ENCODE data around the gene MAT2A. TPM values are rescaled to one million over a fixed set of nuclear protein-coding genes. Genes with fewer than 3 reads are reported as not detected.

MAT2A gene
- total and polyA plus RNA-seq, 9 of the 15 experiments (the other 6 are each of a cell fraction or from before 2014, with no cell fraction given), result 130 to 1,027 (median 240) TPM

DNA sequence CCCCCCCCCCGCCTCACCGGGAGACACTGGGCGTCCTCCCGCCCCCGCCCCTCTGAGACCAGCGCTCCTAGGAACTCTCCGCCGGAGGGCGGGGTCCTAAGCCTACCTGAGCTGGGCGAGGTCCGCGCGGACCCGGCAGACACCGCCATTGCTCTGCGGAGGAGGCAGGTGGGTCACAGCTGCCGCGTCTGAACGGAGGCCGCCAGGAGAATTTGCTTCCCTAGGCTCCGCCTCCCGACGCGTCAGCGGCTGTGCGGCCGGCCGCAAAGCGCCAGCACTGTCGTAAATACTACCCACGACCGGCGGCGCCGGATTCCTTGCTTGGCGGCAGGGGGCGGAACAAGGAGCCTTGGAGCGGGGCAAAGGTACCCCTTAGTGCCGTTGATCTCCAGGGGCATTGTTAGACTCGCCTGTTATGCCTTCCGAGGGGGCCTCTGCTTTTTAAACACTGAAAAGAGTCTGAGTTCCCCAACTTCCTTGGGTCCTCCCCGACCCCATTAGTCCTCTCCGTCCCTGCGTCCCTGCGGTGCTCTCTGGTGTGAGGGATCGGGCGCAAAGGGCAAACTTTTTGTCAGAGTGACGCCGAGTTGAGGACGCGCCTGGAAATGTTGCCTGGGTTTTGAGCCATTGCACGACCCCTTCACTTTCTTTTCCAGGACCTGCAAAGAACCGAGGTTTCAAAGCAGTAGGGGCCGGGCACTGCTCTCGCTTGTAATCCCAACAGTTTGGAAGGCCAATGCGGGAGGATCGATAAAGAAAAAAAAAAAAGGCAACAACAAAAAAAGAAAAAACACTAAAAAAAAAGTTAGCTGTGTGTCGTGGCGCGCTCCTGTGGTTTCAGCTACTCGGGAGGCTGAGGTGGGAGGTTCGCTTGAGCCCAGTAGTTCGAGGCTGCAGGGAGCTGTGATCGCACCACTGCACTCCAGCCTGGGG lies 22.6 kb downstream of the MAT2A start, which contains the start of gene GGCX (continued):
- TF ChIP-seq, protein P1, sequence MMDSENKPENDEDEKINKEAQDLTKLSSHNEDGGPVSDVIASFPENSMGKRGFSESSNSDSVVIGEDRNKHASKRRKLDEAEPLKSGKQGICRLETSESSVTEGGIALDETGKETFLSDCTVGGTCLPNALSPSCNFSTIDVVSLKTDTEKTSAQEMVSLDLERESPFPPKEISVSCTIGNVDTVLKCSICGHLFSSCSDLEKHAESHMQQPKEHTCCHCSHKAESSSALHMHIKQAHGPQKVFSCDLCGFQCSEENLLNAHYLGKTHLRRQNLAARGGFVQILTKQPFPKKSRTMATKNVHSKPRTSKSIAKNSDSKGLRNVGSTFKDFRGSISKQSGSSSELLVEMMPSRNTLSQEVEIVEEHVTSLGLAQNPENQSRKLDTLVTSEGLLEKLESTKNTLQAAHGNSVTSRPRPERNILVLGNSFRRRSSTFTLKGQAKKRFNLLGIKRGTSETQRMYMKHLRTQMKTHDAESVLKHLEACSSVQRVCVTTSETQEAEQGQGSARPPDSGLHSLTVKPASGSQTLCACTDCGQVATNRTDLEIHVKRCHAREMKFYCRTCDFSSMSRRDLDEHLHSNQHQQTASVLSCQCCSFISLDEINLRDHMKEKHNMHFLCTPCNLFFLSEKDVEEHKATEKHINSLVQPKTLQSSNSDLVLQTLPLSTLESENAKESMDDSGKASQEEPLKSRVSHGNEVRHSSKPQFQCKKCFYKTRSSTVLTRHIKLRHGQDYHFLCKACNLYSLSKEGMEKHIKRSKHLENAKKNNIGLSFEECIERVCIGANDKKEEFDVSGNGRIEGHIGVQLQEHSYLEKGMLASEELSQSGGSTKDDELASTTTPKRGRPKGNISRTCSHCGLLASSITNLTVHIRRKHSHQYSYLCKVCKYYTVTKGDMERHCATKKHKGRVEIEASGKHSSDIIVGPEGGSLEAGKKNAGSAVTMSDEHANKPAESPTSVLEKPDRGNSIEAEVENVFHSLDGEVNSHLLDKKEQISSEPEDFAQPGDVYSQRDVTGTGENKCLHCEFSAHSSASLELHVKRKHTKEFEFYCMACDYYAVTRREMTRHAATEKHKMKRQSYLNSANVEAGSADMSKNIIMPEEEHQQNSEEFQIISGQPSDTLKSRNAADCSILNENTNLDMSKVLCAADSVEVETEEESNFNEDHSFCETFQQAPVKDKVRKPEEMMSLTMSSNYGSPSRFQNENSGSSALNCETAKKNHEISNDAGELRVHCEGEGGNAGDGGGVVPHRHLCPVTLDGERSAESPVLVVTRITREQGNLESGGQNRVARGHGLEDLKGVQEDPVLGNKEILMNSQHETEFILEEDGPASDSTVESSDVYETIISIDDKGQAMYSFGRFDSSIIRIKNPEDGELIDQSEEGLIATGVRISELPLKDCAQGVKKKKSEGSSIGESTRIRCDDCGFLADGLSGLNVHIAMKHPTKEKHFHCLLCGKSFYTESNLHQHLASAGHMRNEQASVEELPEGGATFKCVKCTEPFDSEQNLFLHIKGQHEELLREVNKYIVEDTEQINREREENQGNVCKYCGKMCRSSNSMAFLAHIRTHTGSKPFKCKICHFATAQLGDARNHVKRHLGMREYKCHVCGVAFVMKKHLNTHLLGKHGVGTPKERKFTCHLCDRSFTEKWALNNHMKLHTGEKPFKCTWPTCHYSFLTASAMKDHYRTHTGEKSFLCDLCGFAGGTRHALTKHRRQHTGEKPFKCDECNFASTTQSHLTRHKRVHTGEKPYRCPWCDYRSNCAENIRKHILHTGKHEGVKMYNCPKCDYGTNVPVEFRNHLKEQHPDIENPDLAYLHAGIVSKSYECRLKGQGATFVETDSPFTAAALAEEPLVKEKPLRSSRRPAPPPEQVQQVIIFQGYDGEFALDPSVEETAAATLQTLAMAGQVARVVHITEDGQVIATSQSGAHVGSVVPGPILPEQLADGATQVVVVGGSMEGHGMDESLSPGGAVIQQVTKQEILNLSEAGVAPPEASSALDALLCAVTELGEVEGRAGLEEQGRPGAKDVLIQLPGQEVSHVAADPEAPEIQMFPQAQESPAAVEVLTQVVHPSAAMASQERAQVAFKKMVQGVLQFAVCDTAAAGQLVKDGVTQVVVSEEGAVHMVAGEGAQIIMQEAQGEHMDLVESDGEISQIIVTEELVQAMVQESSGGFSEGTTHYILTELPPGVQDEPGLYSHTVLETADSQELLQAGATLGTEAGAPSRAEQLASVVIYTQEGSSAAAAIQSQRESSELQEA (IDR thresholded peaks at IDR 0.05; ENCODE audit: low read depth), result peak; percentile 85
- TF ChIP-seq PHTF2 (CRISPR knock-in tag; IDR thresholded peaks at IDR 0.05) (no peak), KDM5B (IDR thresholded peaks at IDR 0.05; ENCODE audit: insufficient replicate concordance, low read depth, low read length) (peak; percentile 94), NR2C1 (IDR thresholded peaks at IDR 0.05) (no peak), NR2C1 (tag; IDR thresholded peaks at IDR 0.05) (peak; percentile 27; the same call in 1 of the 2 replicates), PTBP1 (IDR thresholded peaks at IDR 0.05; ENCODE audit: low read depth, low read length) (no peak), POLR2A (conservative IDR thresholded peaks at IDR 0.05) (peak; percentile 95), GTF2F1 (IDR thresholded peaks at IDR 0.05; ENCODE audit: low read depth, low read length) (peak; percentile 41; the same call in 1 of the 2 replicates), ZNF140 (CRISPR knock-in tag; IDR thresholded peaks at IDR 0.05) (no peak), PHB2 (IDR thresholded peaks at IDR 0.05; ENCODE audit: low read depth) (no peak), ZNF699 (CRISPR knock-in tag; IDR thresholded peaks at IDR 0.05; ENCODE audit: insufficient replicate concordance) (no peak), NBN (IDR thresholded peaks at IDR 0.05; ENCODE audit: low read depth) (peak; percentile 77; the same call in 1 of the 2 replicates), DIDO1 (tag; IDR thresholded peaks at IDR 0.05; ENCODE audit: low read depth) (peak; percentile 53; the same call in 1 of the 2 replicates), SIN3B (IDR thresholded peaks at IDR 0.05; ENCODE audit: low read depth) (peak; percentile 73)
- TF ChIP-seq, protein P2, sequence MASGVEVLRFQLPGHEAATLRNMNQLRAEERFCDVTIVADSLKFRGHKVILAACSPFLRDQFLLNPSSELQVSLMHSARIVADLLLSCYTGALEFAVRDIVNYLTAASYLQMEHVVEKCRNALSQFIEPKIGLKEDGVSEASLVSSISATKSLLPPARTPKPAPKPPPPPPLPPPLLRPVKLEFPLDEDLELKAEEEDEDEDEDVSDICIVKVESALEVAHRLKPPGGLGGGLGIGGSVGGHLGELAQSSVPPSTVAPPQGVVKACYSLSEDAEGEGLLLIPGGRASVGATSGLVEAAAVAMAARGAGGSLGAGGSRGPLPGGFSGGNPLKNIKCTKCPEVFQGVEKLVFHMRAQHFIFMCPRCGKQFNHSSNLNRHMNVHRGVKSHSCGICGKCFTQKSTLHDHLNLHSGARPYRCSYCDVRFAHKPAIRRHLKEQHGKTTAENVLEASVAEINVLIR (CRISPR knock-in tag; IDR thresholded peaks at IDR 0.05), result peak; percentile 82

Measured in K562 (cell line).